GM12891 (cell line): ENCODE data around the gene TSKU.

Experiments
- POLR2A ChIP-seq: IDR thresholded peaks from 2 replicates; pipeline ENCODE4 v1.6.1; 2011; ENCODE audit warnings: low read depth, low read length, control low read depth
- POLR2AphosphoS5 ChIP-seq: IDR thresholded peaks from 2 replicates; pipeline ENCODE4 v1.6.1; 2011; ENCODE audit warnings: low read depth, low read length, control low read depth

- TF ChIP-seq POLR2A (no peak), POLR2AphosphoS5 (no peak)
These were observed 42.4 kb upstream of the TSKU start for GRCh38 chr11:76740772-76741171.
